ENCODE data around the gene MCF2L. TPM values are rescaled to one million over a fixed set of nuclear protein-coding genes. Genes with fewer than 3 reads are reported as not detected.

The MCF2L gene
- total and polyA plus RNA-seq, 9 of the 15 experiments (the other 6 are each of a cell fraction or from before 2014, with no cell fraction given), result 0.05 to 0.25 (median 0.18) TPM; not detected in 5

GRCh38 chr13:113145911-113146598 lies 177.0 kb downstream of the MCF2L start:
- DNase-seq (ENCODE audit: extremely low read depth in 1 of 4, low spot score in 3 of 4) (no peak), ATAC-seq (no peak), FAIRE-seq (no peak)
- in situ Hi-C loops (cut with MboI) (no loop called here), intact Hi-C loops (cut with micrococcal nuclease) (no loop called here)
- Histone ChIP-seq H3K9ac (ENCODE audit: insufficient read depth in 1 of 2, low read depth in 2 of 2, low read length in 2 of 2) (no peak overlapping the region), H3K36me3 (ENCODE audit: control insufficient read depth, insufficient read depth, low read length) (no peaks in the 10 kb centered on the region), H3K9me1 (ENCODE audit: control insufficient read depth, insufficient read depth, low read length) (no peaks in the 10 kb centered on the region), H3K27me3 (ENCODE audit: control insufficient read depth in 2 of 2, insufficient read depth in 2 of 2, low read length in 2 of 2) (peaks cover 19 to 44% of the 10 kb centered on the region in 2 experiments; a peak in 4 of 5 replicates), H3K9me3 (replicated peaks; ENCODE audit: control insufficient read depth, insufficient read depth, low read depth, low read length) (no peaks in the 10 kb centered on the region), H2AFZ (ENCODE audit: low read depth, low read length) (no peak overlapping the region), H3K4me1 (replicated peaks in 1 of 2; ENCODE audit: control insufficient read depth in 2 of 2, insufficient read depth in 2 of 2, low read length in 2 of 2) (peaks cover 0 to 19% of the 10 kb centered on the region in 2 experiments; a peak in 2 of 5 replicates), H3K4me2 (ENCODE audit: insufficient read depth, low read length) (no peak overlapping the region), H3K27ac (ENCODE audit: extremely low read depth, low read depth, low read length) (no peak overlapping the region), H3K4me3 (no peak overlapping the region), H4K20me1 (replicated peaks; ENCODE audit: control insufficient read depth, insufficient read depth, low read length) (no peaks in the 10 kb centered on the region), H3K79me2 (ENCODE audit: control insufficient read depth, insufficient read depth, low read length) (no peaks in the 10 kb centered on the region)
- TF ChIP-seq HBP1 (CRISPR knock-in tag; IDR thresholded peaks at IDR 0.05) (no peak), XRCC4 (IDR thresholded peaks at IDR 0.05; ENCODE audit: extremely low read depth, insufficient read depth, insufficient read length) (no peak), HMGN3 (IDR thresholded peaks at IDR 0.05; ENCODE audit: borderline replicate concordance, extremely low read depth, insufficient read length, low read depth, low read length) (no peak)
- CTCF ChIA-PET (ENCODE audit: low intra/inter-chr PET ratio), result no interaction called here
- WGBS (ENCODE audit: insufficient coverage, low coverage, missing lambda C conversion rate), result 4% methylated on average over 12 of the region's 15 CpGs
- BruUV-seq (replicated peaks), result no TSS peak
- POLR2A ChIA-PET, result no interaction called here

Measured in K562 (cell line).